GM19372 (cell line): ENCODE measurements around the gene CDHR1.
A peak's percentile ranks its signal among the peaks of the same experiment; 100 is the strongest.

ENCODE experiments used
- ATAC-seq: cut with Tn5 transposase; IDR thresholded peaks from one replicate; pipeline ENCODE4 v1.9.1; 2021; ENCODE audit warnings: mild to moderate bottlenecking, low read depth, moderate library complexity; ENCODE audit not compliant: unreplicated experiment

The CDHR1 gene

DNA sequence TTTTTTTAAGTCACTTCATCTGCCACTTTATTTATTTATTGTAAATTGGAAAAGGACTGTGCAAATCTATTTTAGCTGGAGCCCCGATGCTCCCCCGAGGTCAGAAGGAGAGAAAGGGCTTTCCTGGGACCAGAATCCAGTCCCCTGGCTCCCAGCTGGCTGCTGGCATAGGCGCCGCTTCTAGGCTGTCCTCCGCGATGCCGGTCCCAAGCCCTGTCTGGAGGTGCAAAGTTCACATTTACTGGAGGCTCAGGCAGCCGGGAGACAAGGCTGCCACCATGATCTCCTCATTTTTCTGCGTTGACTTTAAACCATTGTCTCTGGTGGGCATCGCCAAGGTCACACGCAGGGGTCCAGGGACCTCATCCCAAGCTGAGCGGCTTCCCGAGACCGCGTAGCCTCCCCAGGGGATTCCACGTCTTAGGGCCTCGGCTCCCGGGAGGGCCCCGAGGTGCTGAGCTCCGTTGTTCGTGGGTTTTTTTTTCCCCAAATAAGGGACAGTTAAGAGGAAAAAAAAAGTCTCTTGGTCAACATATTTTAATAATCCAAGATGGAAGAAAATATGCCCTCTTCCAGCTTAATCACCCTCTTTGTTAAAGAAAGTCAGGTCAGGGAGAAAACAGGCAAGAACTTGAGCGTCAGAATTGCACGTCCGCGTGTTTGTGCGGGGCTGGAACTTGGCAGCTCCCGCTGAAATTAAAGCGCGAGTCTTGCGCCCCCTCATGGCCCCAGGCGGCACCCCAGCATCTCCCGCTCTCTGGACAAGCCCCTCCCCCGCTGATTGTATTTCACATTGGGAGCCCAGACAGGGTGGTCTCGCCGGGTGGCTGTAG lies 62.4 kb downstream of the CDHR1 start:
- ATAC-seq, result no peak

DNA sequence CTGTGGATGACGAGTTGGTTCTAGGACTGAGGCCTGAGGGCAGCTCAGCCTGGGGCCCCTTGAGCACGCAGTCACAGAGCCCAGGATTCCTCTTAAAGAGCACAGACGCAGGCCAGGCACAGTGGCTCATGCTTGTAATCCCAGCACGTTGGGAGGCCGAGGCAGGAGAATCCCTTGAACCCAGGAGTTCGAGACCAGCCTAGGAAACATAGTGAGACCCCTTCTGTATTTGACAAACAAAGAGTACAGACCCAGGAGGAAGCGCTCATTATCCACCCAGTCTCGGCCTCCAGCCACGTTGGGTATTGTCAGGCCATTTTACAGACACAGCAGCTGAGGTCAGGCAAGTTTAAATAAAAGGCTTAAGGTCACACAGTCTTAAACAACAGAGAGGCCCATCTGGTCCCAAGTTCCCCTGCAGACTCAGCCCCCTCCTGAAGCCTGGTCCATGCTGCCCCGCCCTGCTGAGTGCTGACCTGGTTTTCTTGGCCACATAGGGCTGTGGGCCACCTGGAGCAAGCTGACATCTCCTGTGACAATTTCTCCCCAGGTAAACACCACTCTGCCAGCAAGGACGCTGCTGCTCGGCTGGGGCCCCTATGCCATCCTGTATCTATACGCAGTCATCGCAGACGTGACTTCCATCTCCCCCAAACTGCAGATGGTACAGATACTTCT lies 63.1 kb downstream of the CDHR1 start:
- no peak for ATAC-seq

DNA sequence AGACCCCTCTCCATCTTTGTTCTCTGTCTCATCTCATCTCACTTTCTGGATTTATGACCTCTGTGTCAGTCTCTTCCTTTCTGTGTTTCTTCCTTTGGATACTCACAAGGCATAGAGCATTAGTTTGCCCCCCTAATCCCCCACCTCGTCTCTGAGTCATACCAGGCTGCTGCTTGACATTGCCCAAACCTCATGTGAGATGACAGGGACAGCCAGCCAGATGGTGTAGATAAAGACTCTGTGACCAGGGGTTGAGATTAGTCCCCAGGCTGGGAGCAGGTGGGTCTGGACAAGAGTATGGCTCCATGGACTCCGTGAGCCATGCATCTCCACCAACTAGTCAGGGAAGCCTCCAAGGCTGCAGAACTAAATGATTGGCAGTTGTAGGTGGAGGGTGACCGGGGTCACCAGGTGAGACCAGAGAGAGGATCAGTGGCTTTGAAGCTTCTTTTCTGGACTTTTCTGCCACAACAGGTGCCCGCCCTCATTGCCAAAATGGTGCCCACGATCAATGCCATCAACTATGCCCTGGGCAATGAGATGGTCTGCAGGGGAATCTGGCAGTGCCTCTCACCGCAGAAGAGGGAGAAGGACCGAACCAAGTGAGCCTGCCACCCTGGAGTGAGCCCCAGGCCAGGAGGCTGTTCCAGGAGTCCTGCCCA lies 63.8 kb downstream of the CDHR1 start:
- no peak for ATAC-seq

DNA sequence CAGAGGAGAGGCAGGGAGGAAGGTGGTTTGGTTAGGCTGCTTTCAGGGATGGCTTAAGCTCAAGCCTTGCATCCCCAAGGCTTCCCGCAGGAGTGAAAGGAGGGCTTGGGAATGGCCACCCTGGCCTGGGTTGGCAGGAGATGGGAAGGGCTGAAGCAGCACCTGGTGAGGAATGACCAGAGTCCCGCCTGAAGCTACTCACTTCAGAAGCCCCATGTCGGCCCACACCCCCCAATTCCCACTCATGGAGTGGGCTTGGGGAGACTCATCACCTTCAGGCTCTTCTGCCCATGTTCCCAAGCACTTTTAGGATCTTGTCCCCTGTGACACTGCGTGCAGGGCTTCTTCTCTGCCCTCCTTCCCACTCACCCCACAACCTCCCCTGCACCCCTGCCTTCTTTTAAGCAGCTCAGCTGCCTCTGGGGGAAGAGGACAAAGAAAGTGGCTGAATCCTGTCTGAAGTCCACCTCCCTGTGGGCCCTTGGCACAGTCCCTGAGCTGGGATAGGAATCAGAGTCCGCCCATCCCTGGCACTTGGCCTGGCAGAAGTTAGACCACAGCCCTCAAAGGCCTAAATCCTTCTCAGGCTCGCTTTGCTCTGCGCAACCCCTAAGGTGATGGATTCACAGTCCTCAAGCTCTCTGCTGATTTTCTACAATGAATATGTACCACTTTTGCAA lies 67.0 kb downstream of the CDHR1 start:
- ATAC-seq, result no peak

DNA sequence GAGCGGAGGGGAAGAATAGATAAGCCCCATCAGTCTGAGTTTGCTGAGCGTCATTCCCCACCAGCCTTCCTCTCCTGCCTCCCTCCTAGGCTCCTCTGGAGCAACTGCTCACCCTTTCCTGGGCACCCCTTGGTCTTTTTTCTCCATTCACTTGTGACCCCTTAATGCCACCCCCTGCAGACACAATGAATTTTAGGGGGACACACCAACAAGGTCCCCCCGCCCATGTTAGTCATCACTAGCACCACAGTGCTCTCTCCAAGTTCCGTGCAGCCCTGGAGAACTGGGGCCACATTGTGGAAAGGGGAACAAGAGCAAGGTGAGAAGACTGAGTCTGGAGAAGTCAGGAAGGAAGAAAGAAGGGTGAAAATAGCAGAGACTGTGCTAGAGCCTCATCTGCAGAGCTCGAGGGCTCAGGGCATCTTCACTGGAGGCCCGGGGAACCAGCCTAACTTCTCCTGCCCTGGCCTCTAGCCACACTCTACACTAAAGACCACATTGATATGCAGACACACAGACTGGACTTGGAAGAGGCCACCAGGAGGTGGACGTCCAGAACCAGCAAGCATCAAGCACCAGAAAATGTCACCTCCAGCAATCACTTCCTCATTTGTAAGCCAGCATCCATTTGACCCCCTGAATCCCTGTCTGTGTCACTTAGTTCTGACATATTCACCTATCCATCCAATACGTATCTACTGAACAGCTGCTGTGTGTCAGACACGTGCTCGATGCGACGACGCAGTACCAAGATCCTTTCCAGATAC lies 68.0 kb downstream of the CDHR1 start:
- ATAC-seq, result no peak

DNA sequence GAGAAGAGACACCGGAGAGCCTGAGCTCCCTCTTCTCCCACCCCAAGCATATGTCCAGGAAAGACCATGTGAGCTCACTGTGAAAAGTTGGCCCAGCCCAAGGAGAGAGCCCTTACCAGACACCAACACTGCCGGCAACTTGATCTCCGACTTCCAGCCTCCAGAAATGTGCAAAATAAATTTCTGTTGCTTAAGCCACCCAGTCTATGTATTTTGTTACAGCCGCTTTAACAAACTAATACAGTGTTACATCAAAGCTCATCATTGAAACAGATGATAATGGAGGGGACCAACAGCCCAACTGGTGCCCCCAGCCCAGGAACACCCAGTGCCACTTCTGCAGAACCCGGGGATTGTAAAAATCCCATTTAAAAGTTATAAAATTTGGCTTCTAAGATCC lies 69.4 kb downstream of the CDHR1 start:
- no peak for ATAC-seq

DNA sequence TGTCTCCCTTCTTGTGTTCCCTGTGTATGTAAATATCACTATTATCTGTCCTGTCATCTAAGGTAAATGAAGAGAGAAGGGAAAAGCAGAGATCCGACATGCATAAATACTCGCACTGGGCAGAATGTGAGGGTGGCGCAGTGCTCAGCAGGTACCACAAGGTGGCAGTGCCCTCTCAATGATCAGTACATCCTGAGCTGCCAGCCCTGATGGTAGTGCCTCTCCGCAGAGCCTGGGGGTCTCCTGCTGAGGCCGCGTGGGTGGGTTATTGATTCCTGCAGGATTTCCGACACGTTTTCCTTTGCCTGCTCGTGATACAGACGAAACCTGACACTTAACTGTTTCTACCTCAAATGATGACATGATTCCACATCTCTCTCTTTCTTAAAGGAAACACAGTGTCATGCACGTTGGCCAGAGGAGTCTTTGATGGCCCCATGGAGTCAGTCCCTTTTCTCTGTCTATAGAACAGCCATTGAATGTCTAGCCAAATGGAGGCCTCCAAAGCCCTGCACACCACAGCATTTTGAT lies 70.3 kb downstream of the CDHR1 start:
- peak; percentile 90 for ATAC-seq

DNA sequence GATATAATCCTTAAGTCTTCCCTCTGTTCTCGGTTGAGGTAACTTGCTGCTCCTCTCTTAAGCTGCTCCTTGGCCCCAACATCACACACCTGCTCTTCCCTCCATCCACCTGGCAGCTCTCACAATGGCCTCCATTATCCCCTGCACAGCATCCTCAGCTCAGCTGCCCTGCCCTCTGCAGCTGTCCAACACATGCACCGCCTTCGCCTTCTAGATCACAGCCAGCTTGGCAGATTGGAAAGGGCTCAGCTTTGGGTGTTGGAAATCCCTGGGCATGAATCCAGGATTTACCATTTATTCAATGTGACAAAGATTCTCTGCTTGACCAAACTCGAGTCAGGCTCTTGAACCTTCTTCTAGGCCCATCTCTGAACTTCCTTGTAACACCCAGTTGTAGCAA lies 71.1 kb downstream of the CDHR1 start:
- ATAC-seq, result no peak

DNA sequence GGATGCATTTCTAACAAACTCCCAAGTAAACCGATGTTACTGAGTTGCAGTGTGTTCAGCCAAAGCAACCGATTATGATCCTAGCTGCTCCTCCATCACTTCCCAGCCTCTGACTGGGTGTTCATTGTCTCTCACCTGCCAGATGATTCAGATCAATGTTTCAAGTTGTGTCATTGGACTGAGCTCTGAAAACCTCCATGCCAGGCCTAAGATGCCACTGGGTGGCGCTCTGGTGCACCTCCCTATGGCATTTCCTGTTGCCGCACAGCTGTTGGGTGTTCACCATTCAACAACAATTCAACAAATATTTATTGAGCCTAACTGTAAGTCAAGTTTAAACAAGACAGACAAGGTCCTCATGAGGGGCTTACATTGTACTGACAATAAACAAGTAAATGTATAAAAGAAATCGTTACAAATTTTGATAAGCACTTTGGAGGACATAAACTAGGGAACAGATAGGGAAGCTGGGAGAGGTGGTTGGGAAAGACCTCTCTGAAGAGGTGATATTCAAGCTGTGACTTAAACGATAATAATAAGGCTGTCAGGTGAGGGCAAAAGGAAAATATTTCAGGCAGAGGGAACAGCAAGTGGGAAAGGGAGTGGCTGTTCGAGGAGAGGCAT lies 73.3 kb downstream of the CDHR1 start:
- ATAC-seq, result no peak

DNA sequence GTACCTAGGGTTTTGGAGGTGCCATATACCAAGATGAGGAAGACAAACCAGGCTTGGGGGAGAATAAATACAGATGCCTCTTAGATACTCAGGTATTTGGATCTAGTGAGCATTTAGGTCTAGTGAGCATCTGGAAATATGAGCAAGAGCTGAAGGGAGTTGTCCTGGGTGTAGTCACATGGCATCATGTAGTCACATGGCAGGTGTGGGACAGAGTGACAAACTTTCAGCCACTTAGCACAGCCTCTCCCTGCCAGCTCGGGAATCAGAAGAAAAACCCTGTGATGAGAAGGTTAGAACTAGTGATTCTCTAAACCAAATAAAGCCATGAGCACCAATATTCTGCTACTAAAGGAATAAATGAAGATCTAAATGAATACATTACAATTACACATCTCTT lies 74.8 kb downstream of the CDHR1 start:
- ATAC-seq, result no peak
